Measurements from ENCODE around the gene SDHC. TPM values are rescaled to one million over a fixed set of nuclear protein-coding genes. Genes with fewer than 3 reads are reported as not detected.
"Not testable (repeated sequence)": the region's sequence is repeated elsewhere in the genome, so short reads cannot be mapped to it uniquely, and the experiment has no call there.

Gene SDHC
- total RNA-seq, 1 experiment from 2014 or later, result 192 TPM

DNA sequence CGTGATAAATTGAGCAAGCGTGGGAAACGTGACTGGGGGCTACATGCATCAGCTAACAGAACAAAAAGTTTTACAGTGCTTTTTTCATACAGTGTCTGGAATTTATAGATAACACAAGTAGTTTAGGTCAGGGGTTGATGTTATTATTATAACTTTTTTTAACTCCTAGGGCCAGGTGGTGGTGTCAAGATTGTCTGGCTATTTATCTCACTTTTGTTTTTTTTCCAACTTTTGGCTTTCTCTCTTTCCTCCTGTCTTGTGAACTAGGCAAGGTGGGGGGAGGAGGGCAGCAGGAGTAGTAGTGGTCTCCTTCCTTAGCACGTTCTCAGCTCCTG, 96.4 kb downstream of the SDHC start:
- H3K79me2 ChIP-seq (ENCODE audit: insufficient read depth, low read length); H2AFZ ChIP-seq (ENCODE audit: low read depth, low read length, poor library complexity, severe bottlenecking); H3K27ac ChIP-seq (ENCODE audit: low read depth, low read length); H3K9ac ChIP-seq (ENCODE audit: low read length); POLR2A ChIA-PET; H3K9me3 ChIP-seq (ENCODE audit: control insufficient read depth in 1 of 2, insufficient read depth in 1 of 2, low read depth in 1 of 2, low read length in 2 of 2); DNase-seq (ENCODE audit: low read depth, low spot score); H3K4me1 ChIP-seq (ENCODE audit: control insufficient read depth in 1 of 2, insufficient read depth in 2 of 2, low read length in 2 of 2); H3K4me2 ChIP-seq (ENCODE audit: low read length); H4K20me1 ChIP-seq (ENCODE audit: insufficient read depth); H3K4me3 ChIP-seq (replicated peaks in 1 of 2; ENCODE audit: low read depth in 1 of 2, low read length in 2 of 2); intact Hi-C loops (cut with micrococcal nuclease); BruUV-seq (replicated peaks); H3K9me2 ChIP-seq (ENCODE audit: insufficient read depth); RAD21 ChIA-PET (ENCODE audit: low non-redundant PET in 1 of 2, low total read pairs in 2 of 2, uncharacterized antibody in 2 of 2, unreplicated experiment in 2 of 2); H3K36me3 ChIP-seq (ENCODE audit: control insufficient read depth in 1 of 2, insufficient read depth in 2 of 2, low read length in 2 of 2); ATAC-seq; H3K27me3 ChIP-seq (ENCODE audit: insufficient read depth, low read length): not testable (repeated sequence)
- CTCF ChIA-PET, result interaction anchor here (1.0 kb wide), 1 partner anchor 185 kb away, joined by 3 read pairs; the partner anchor contains the start of gene TOMM40L

Other genes starting within 250 kb of the SDHC start
- gene ARHGAP30, start 244.5 kb upstream of the SDHC start, total RNA-seq (2021; ENCODE audit: unreplicated experiment), result 0.39 TPM
- gene NECTIN4, start 224.8 kb upstream of the SDHC start, total RNA-seq (2021; ENCODE audit: unreplicated experiment), result 3.3 TPM
- gene KLHDC9, start 216.0 kb upstream of the SDHC start, total RNA-seq (2021; ENCODE audit: unreplicated experiment), result 1.4 TPM
- 179 TPM for gene PFDN2, start 196.3 kb upstream of the SDHC start, total RNA-seq (2021; ENCODE audit: unreplicated experiment)
- 65.9 TPM for gene NIT1, start 196.3 kb upstream of the SDHC start, total RNA-seq (2021; ENCODE audit: unreplicated experiment)
- 32.8 TPM for gene DEDD, start 181.7 kb upstream of the SDHC start, total RNA-seq (2021; ENCODE audit: unreplicated experiment)
- 63.7 TPM for gene UFC1, start 160.4 kb upstream of the SDHC start, total RNA-seq (2021; ENCODE audit: unreplicated experiment)
- gene USP21, start 154.9 kb upstream of the SDHC start, total RNA-seq (2021; ENCODE audit: unreplicated experiment), result 22.1 TPM
- gene PPOX, start 148.0 kb upstream of the SDHC start, total RNA-seq (2021; ENCODE audit: unreplicated experiment), result 24.2 TPM
- 53.7 TPM for gene B4GALT3, start 136.9 kb upstream of the SDHC start, total RNA-seq (2021; ENCODE audit: unreplicated experiment)
- not detected for gene ADAMTS4, start 115.3 kb upstream of the SDHC start, total RNA-seq (2021; ENCODE audit: unreplicated experiment)
- 82.7 TPM for gene NDUFS2, start 112.0 kb upstream of the SDHC start, total RNA-seq (2021; ENCODE audit: unreplicated experiment)
- 0.86 TPM for gene FCER1G, start 99.1 kb upstream of the SDHC start, total RNA-seq (2021; ENCODE audit: unreplicated experiment)
- gene APOA2, start 90.8 kb upstream of the SDHC start, total RNA-seq (2021; ENCODE audit: unreplicated experiment), result not detected
- 9.8 TPM for gene TOMM40L, start 88.3 kb upstream of the SDHC start, total RNA-seq (2021; ENCODE audit: unreplicated experiment)
- not detected for gene NR1I3, start 76.2 kb upstream of the SDHC start, total RNA-seq (2021; ENCODE audit: unreplicated experiment)
- not detected for gene PCP4L1, start 55.6 kb upstream of the SDHC start, total RNA-seq (2021; ENCODE audit: unreplicated experiment)
- gene MPZ, start 4.4 kb upstream of the SDHC start, total RNA-seq (2021; ENCODE audit: unreplicated experiment), result 3.6 TPM
- gene CFAP126, start 53.5 kb downstream of the SDHC start, total RNA-seq (2021; ENCODE audit: unreplicated experiment), result not detected
- 0.52 TPM for gene FCGR2A, start 191.1 kb downstream of the SDHC start, total RNA-seq (2021; ENCODE audit: unreplicated experiment)
- not detected for gene HSPA6, start 210.2 kb downstream of the SDHC start, total RNA-seq (2021; ENCODE audit: unreplicated experiment)
- gene FCGR3A, start 235.4 kb downstream of the SDHC start, total RNA-seq (2021; ENCODE audit: unreplicated experiment), result 0.17 TPM

Measured in HCT116 (cell line).